WERI-Rb-1 (cell line): ENCODE results near the gene STRIP2.
"Not testable (repeated sequence)": the region's sequence is repeated elsewhere in the genome, so short reads cannot be mapped to it uniquely, and the experiment has no call there.

Source experiments
- DNase-seq: peaks from one replicate; pipeline ENCODE4 v3.0.0-alpha.2; 2020
- H3K27ac ChIP-seq: fragments of 250-450 bp; sonication (Bioruptor Pico); 2 replicates; pipeline ENCODE4 v1.5.1; 2020; ENCODE audit warnings: mild to moderate bottlenecking, moderate library complexity
- H3K27me3 ChIP-seq: fragments of 250-450 bp; sonication (Bioruptor Pico); 2 replicates; pipeline ENCODE4 v1.5.1; 2021; ENCODE audit warnings: mild to moderate bottlenecking, low read depth, moderate library complexity; ENCODE audit not compliant: insufficient read depth, severe bottlenecking
- H3K36me3 ChIP-seq: fragments of 250-450 bp; sonication (Bioruptor Pico); 2 replicates; pipeline ENCODE4 v1.5.1; 2020; ENCODE audit warnings: mild to moderate bottlenecking, moderate library complexity
- H3K4me3 ChIP-seq: 2 replicates; pipeline ENCODE4 v1.5.1; 2011; ENCODE audit warnings: low read depth, mild to moderate bottlenecking, control low read depth, low read length
- H3K9me3 ChIP-seq: fragments of 250-450 bp; sonication (Bioruptor Pico); 2 replicates; pipeline ENCODE4 v1.5.1; 2021; ENCODE audit warnings: mild to moderate bottlenecking, moderate library complexity; ENCODE audit not compliant: severe bottlenecking
- CTCF ChIP-seq: IDR thresholded peaks from 2 replicates; pipeline ENCODE4 v1.5.1; 2011; ENCODE audit warnings: low read depth, mild to moderate bottlenecking, control low read depth, inconsistent platforms, low read length

STRIP2 gene

GRCh38 chr7:129479831-129480230 lies 45.6 kb downstream of the STRIP2 start:
- H3K36me3 ChIP-seq, result peaks cover 37% of the 10 kb centered on the region

DNA sequence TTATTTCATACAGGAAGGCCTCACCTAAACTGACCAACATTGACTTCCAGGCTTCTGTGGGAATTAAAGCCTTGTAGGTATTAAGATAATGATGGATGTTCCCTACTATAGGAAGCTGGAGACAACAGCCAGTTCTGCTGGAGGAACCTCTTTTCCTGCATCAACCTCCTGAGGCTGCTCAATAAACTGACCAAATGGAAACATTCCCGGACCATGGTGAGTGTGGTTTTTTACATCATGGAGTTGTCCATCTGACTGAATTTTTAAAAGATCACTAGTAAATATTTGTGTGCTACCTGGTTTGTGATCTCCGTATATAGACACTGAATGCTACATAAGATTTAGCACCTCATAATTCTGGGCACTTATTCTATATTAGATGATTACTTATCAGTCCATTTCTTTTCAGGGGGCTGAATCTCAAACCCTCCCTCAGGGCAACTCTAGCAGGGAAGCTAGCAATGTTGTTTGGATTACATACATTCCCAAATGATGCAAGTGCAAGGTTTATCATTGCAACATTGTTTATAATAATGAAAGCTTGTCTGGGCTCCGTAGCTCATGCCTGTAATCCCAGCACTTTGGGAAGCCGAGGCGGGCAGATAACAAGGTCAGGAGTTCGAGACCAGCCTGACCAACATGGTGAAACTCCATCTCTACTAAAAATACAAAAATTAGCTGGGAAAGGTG lies 46.6 kb downstream of the STRIP2 start:
- no peak overlapping the region for H3K27ac ChIP-seq
- peaks cover 2% of the 10 kb centered on the region for H3K9me3 ChIP-seq
- H3K4me3 ChIP-seq, result no peak overlapping the region
- TF ChIP-seq CTCF, result no peak
- DNase-seq, result no peak
- no peaks in the 10 kb centered on the region for H3K27me3 ChIP-seq
- peaks cover 41% of the 10 kb centered on the region for H3K36me3 ChIP-seq

More at GRCh38 chr7:129479831-129480230, 45.6 kb downstream of the STRIP2 start:
- H3K9me3 ChIP-seq, result peaks cover 2% of the 10 kb centered on the region
- TF ChIP-seq CTCF, result no peak
- DNase-seq, result no peak
- H3K4me3 ChIP-seq, result no peak overlapping the region
- H3K27ac ChIP-seq, result no peak overlapping the region
- no peaks in the 10 kb centered on the region for H3K27me3 ChIP-seq

- not testable (repeated sequence) for H3K27me3 ChIP-seq, DNase-seq, H3K27ac ChIP-seq, H3K4me3 ChIP-seq, H3K9me3 ChIP-seq
- peaks cover 47% of the 10 kb centered on the region for H3K36me3 ChIP-seq
Measured at GRCh38 chr7:129481376-129481775, 47.1 kb downstream of the STRIP2 start.

- H3K4me3 ChIP-seq, result no peak overlapping the region
- H3K9me3 ChIP-seq, result peaks cover 2% of the 10 kb centered on the region
- H3K27ac ChIP-seq, result no peak overlapping the region
- H3K27me3 ChIP-seq, result no peaks in the 10 kb centered on the region
- H3K36me3 ChIP-seq, result peaks cover 53% of the 10 kb centered on the region
- TF ChIP-seq CTCF, result no peak
- no peak for DNase-seq
Measured at GRCh38 chr7:129482781-129483180, 48.5 kb downstream of the STRIP2 start.

DNA sequence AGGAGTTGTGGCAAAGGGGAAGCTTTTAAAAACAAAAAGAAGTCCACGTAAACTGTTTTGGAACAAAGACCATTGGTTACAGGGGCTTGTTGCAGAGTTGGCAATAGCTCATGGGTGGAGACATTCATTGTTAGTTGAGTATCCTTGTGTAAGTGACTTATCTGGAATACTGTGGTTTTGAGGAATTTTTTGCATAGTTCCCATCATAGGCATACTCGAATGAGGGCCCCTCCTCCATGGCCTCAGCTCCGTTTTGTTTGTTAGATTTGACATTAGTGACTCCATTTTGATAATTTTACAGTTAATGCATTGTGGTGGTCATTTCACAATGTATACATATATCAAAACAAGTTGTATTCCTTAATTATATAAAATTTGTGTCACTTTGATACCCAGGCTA lies 55.3 kb downstream of the STRIP2 start:
- Histone ChIP-seq H3K36me3 (peaks cover 22% of the 10 kb centered on the region), H3K27me3 (no peaks in the 10 kb centered on the region), H3K27ac (no peak overlapping the region), H3K4me3 (no peak overlapping the region), H3K9me3 (no peaks in the 10 kb centered on the region)
- no peak for TF ChIP-seq CTCF
- DNase-seq, result no peak

DNA sequence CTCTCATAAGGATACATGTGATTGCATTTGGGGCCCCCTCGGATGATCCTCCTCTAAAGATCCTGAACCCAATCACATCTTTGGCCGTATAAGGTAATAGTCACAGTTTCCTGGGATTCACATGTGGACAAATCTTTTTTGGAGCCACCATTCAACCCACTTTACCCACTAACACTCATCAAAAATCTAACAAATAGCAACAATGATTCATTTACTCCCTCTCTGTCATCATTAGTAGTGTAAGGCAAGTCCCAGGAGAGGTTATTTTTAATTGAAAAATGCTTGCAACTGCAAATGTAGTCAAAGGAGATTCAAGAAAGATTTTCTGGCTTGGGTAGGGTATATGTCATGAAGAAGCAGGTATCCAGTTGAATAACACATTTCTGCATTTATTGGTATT lies 58.2 kb downstream of the STRIP2 start:
- no peak for TF ChIP-seq CTCF
- no peak overlapping the region for H3K4me3 ChIP-seq
- H3K27ac ChIP-seq, result no peak overlapping the region
- no peaks in the 10 kb centered on the region for H3K27me3 ChIP-seq
- peaks cover under 1% of the 10 kb centered on the region for H3K36me3 ChIP-seq
- DNase-seq, result no peak
- no peaks in the 10 kb centered on the region for H3K9me3 ChIP-seq
